C4-2B (cell line): Measurements from ENCODE around the gene LINGO1.

Experiments
- H3K27ac ChIP-seq: fragments of 450-650 bp; 2 replicates; pipeline ENCODE4 v1.5.1; 2017
- CTCF ChIP-seq: fragments of 450-650 bp; conservative IDR thresholded peaks from 2 replicates; pipeline ENCODE4 v1.5.1; 2017; ENCODE audit warnings: mild to moderate bottlenecking
- ZFX ChIP-seq: fragments of 450-650 bp; IDR thresholded peaks from 2 replicates; pipeline ENCODE4 v1.6.1; 2017

Gene LINGO1

GRCh38 chr15:77653832-77654480, 21.2 kb upstream of the LINGO1 start:
- TF ChIP-seq ZFX, result no peak
- no peak for TF ChIP-seq CTCF
- H3K27ac ChIP-seq, result no peak overlapping the region

GRCh38 chr15:77650265-77650664, 17.6 kb upstream of the LINGO1 start:
- H3K27ac ChIP-seq, result no peak overlapping the region
- TF ChIP-seq ZFX (no peak), CTCF (peak; percentile 37)

- TF ChIP-seq ZFX (no peak), CTCF (no peak)
- H3K27ac ChIP-seq, result no peak overlapping the region
These were observed 16.9 kb upstream of the LINGO1 start for GRCh38 chr15:77649610-77650009.

GRCh38 chr15:77649017-77649416, 16.3 kb upstream of the LINGO1 start:
- TF ChIP-seq CTCF, result no peak
- no peak for TF ChIP-seq ZFX
- H3K27ac ChIP-seq, result no peak overlapping the region

GRCh38 chr15:77647961-77648360, 15.2 kb upstream of the LINGO1 start:
- no peak for TF ChIP-seq ZFX
- TF ChIP-seq CTCF, result no peak

GRCh38 chr15:77646104-77646694, 13.5 kb upstream of the LINGO1 start:
- no peak overlapping the region for H3K27ac ChIP-seq
- TF ChIP-seq ZFX, result no peak
- no peak for TF ChIP-seq CTCF

More at GRCh38 chr15:77647961-77648360, 15.2 kb upstream of the LINGO1 start:
- no peak overlapping the region for H3K27ac ChIP-seq

- H3K27ac ChIP-seq, result no peak overlapping the region
- TF ChIP-seq ZFX (no peak), CTCF (no peak)
These were observed 12.9 kb upstream of the LINGO1 start for GRCh38 chr15:77645602-77646001.
